H1 (cell line): Measurements from ENCODE around the gene HDHD3. TPM values are rescaled to one million over a fixed set of nuclear protein-coding genes. Genes with fewer than 3 reads are reported as not detected.
"Not testable (repeated sequence)": the region's sequence is repeated elsewhere in the genome, so short reads cannot be mapped to it uniquely, and the experiment has no call there.

Experiments
- CTCF ChIA-PET: fragments of 300-600 bp; sonication (Branson Sonifier 250); formaldehyde crosslinking; loops from one replicate; lab custom pipeline; 2021; ENCODE audit not compliant: partially characterized antibody; lab: Charles Lee
- POLR2A ChIA-PET: fragments of 300-600 bp; sonication (Branson Sonifier 250); formaldehyde crosslinking; loops from one replicate; lab custom pipeline; 2021; ENCODE audit warnings: inconsistent platforms; ENCODE audit not compliant: partially characterized antibody; lab: Charles Lee
- DNase-seq, 2 experiments: peaks; one replicate each; pipeline versions ENCODE4 v3.0.0 to v3.0.0-alpha.2; 2010 to 2022; ENCODE audit warnings: low spot score in 2 of 2, low read depth in 1 of 2, mixed read lengths in 1 of 2
- FAIRE-seq: peaks from 2 replicates; lab custom pipeline; 2011; peaks lifted over from hg19 to GRCh38; lab: Jason Lieb, UNC
- H2AFZ ChIP-seq: 2 replicates; pipeline ENCODE4 v1.8.1; 2012; ENCODE audit warnings: low read length, inconsistent platforms
- H2AK5ac ChIP-seq: 2 replicates; pipeline ENCODE4 v1.6.1; 2013; ENCODE audit warnings: low read depth, low read length
- H2BK120ac ChIP-seq: replicated peaks from 2 replicates; pipeline ENCODE3; 2013; ENCODE audit warnings: low read depth, low read length, inconsistent platforms
- H2BK12ac ChIP-seq: 2 replicates; pipeline ENCODE4 v1.6.1; 2013; ENCODE audit warnings: low read depth, low read length
- H2BK15ac ChIP-seq: 2 replicates; pipeline ENCODE4 v1.6.1; 2013; ENCODE audit warnings: low read length
- H2BK20ac ChIP-seq: 2 replicates; pipeline ENCODE4 v1.6.1; 2013; ENCODE audit warnings: low read length
- H2BK5ac ChIP-seq: 2 replicates; pipeline ENCODE4 v1.6.1; 2013; ENCODE audit warnings: low read depth, low read length
- H3K14ac ChIP-seq: 2 replicates; pipeline ENCODE4 v1.6.1; 2013; ENCODE audit warnings: inconsistent platforms; ENCODE audit not compliant: insufficient read length
- H3K18ac ChIP-seq: 2 replicates; pipeline ENCODE4 v1.6.1; 2013; ENCODE audit warnings: low read length; ENCODE audit errors: extremely low read depth
- H3K23ac ChIP-seq: 2 replicates; pipeline ENCODE4 v1.6.1; 2013; ENCODE audit warnings: inconsistent platforms; ENCODE audit not compliant: insufficient read length
- H3K23me2 ChIP-seq: 2 replicates; pipeline ENCODE4 v1.6.1; 2013; ENCODE audit warnings: low read depth, low read length
- H3K27ac ChIP-seq: 2 replicates; pipeline ENCODE4 v1.6.1; 2011; ENCODE audit warnings: low read depth, low read length, inconsistent platforms
- H3K27me3 ChIP-seq, 4 experiments: replicated peaks in 1 of 4; 1 replicate in 1 of 4; 2 replicates in 3 of 4; pipeline versions ENCODE4 v1.6.1 to v1.8.1; 2011 to 2013; ENCODE audit warnings: low read length in 3 of 4, mild to moderate bottlenecking in 3 of 4, inconsistent platforms in 2 of 4, mixed read lengths in 2 of 4, moderate library complexity in 1 of 4; ENCODE audit not compliant: control insufficient read depth in 3 of 4, insufficient read depth in 3 of 4; ENCODE audit errors: extremely low read depth in 1 of 4
- H3K36me3 ChIP-seq, 4 experiments: 2 replicates each; pipeline versions ENCODE4 v1.6.1 to v1.8.1; 2011 to 2013; ENCODE audit warnings: mild to moderate bottlenecking in 4 of 4, low read length in 3 of 4, moderate library complexity in 2 of 4, control low read depth in 1 of 4, inconsistent platforms in 1 of 4; ENCODE audit not compliant: insufficient read depth in 4 of 4, control insufficient read depth in 2 of 4
- H3K4ac ChIP-seq: replicated peaks from 2 replicates; pipeline ENCODE3; 2013; ENCODE audit warnings: low read length, low read depth, mixed read lengths, inconsistent platforms; ENCODE audit not compliant: insufficient read length
- H3K4me1 ChIP-seq, 4 experiments: replicated peaks in 1 of 4; 1 replicate in 1 of 4; 2 replicates in 3 of 4; pipeline versions ENCODE4 v1.6.1 to v1.8.1; 2011 to 2013; ENCODE audit warnings: low read length in 3 of 4, inconsistent platforms in 2 of 4, mixed read lengths in 1 of 4; ENCODE audit not compliant: insufficient read depth in 4 of 4, control insufficient read depth in 3 of 4
- H3K4me2 ChIP-seq, 2 experiments: 2 replicates each; pipeline versions ENCODE4 v1.6.1 to v1.8.1; 2011 to 2013; ENCODE audit warnings: low read depth in 2 of 2, low read length in 2 of 2, control low read depth in 1 of 2, inconsistent platforms in 1 of 2, mild to moderate bottlenecking in 1 of 2; ENCODE audit not compliant: insufficient read depth in 1 of 2
- H3K4me3 ChIP-seq, 4 experiments: fragments of 200-600, 300-600 bp in 1 of 4; sonication (generic), shearing (Covaris generic), sonication (Bioruptor Twin) in 1 of 4; 2 replicates each; pipeline versions ENCODE4 v1.5.1 to v1.8.1; 2011 to 2016; ENCODE audit warnings: low read length in 4 of 4, low read depth in 3 of 4, control low read depth in 2 of 4, inconsistent platforms in 2 of 4, mild to moderate bottlenecking in 2 of 4, mixed read lengths in 1 of 4, moderate library complexity in 1 of 4; ENCODE audit not compliant: insufficient read depth in 2 of 4; ENCODE audit errors: extremely low read depth in 1 of 4
- H3K56ac ChIP-seq: replicated peaks from 2 replicates; pipeline ENCODE3; 2013; ENCODE audit warnings: low read depth, mild to moderate bottlenecking, mixed read lengths, low read length, inconsistent platforms; ENCODE audit not compliant: insufficient read length
- H3K79me1 ChIP-seq: 2 replicates; pipeline ENCODE4 v1.6.1; 2013; ENCODE audit warnings: low read depth, low read length, control low read depth
- H3K79me2 ChIP-seq, 2 experiments: 2 replicates each; pipeline versions ENCODE4 v1.6.1 to v1.8.1; 2012 to 2013; ENCODE audit warnings: low read length in 2 of 2, mild to moderate bottlenecking in 2 of 2, inconsistent platforms in 1 of 2; ENCODE audit not compliant: insufficient read depth in 2 of 2, control insufficient read depth in 1 of 2
- H3K9ac ChIP-seq, 4 experiments: replicated peaks in 1 of 4; 1 replicate in 1 of 4; 2 replicates in 3 of 4; pipeline versions ENCODE4 v1.6.1 to v1.8.1; 2011 to 2013; ENCODE audit warnings: low read depth in 3 of 4, low read length in 3 of 4, control low read depth in 2 of 4, mild to moderate bottlenecking in 2 of 4, moderate library complexity in 2 of 4, inconsistent platforms in 1 of 4; ENCODE audit errors: extremely low read depth in 1 of 4
- H3K9me3 ChIP-seq, 2 experiments: 2 replicates each; pipeline versions ENCODE4 v1.6.1 to v1.8.1; 2012 to 2013; ENCODE audit warnings: mild to moderate bottlenecking in 2 of 2, moderate library complexity in 2 of 2, control low read depth in 1 of 2, inconsistent platforms in 1 of 2, low read depth in 1 of 2, low read length in 1 of 2, mixed read lengths in 1 of 2; ENCODE audit not compliant: insufficient read depth in 2 of 2
- H4K20me1 ChIP-seq, 2 experiments: replicated peaks in 1 of 2; 2 replicates each; pipeline versions ENCODE3 to v1.8.1; 2011 to 2013; ENCODE audit warnings: inconsistent platforms in 2 of 2, low read length in 2 of 2, mild to moderate bottlenecking in 1 of 2; ENCODE audit not compliant: insufficient read depth in 2 of 2, control insufficient read depth in 1 of 2
- H4K5ac ChIP-seq: 2 replicates; pipeline ENCODE4 v1.6.1; 2013; ENCODE audit warnings: low read length, low read depth, mixed read lengths, inconsistent platforms; ENCODE audit not compliant: insufficient read length
- H4K8ac ChIP-seq: 2 replicates; pipeline ENCODE4 v1.8.0; 2013; ENCODE audit warnings: mild to moderate bottlenecking, moderate library complexity, low read length, inconsistent platforms; ENCODE audit not compliant: insufficient read depth; ENCODE audit errors: extremely low read depth
- H4K91ac ChIP-seq: replicated peaks from 2 replicates; pipeline ENCODE3; 2013; ENCODE audit warnings: low read length, mixed read lengths, inconsistent platforms; ENCODE audit not compliant: insufficient read length
- WGBS, 2 experiments: shearing (Covaris generic) in 1 of 2; methylation state at CpG; one replicate each; pipeline versions ENCODE4 v1.1.6 to v1.1.7; 2013 to 2015; ENCODE audit warnings: low lambda C conversion rate in 2 of 2, mixed read lengths in 2 of 2, inconsistent platforms in 1 of 2, low coverage in 1 of 2, missing lambda C conversion rate in 1 of 2; ENCODE audit not compliant: insufficient replicate concordance in 2 of 2, insufficient coverage in 1 of 2, insufficient read length in 1 of 2; ENCODE audit errors: extremely low coverage in 1 of 2, missing lambda C conversion rate in 1 of 2; 5-methylcytosine and 5-hydroxymethylcytosine counted together
- polyA plus RNA-seq, 7 experiments: library from polyadenylated mRNA; depleted of rRNA in 3 of 7; stranded (reverse) in 5 of 7; unstranded in 2 of 7; fragments of >200 nt in 5 of 7; fragments of 200-250 nt in 2 of 7; gene quantifications; 1 replicate in 5 of 7; 2 replicates in 1 of 7; 4 replicates in 1 of 7; pipeline versions ENCODE4 v1.2.1 to v1.2.3, GENCODE V29; 2011 to 2013; ENCODE audit warnings: missing spikeins in 2 of 7, mixed read lengths in 2 of 7
- total RNA-seq: library from RNA; stranded (reverse); fragmentation: NEBNext Ultra II Directional; extraction: Animal tissue kit (Norgen Biotek cat#: 25700); gene quantifications from 2 replicates; pipeline ENCODE4 v1.2.1, GENCODE V29; 2021

Gene HDHD3
- total and polyA plus RNA-seq, 2 of the 8 experiments (the other 6 are each of a cell fraction or from before 2014, with no cell fraction given): 12.1 to 25.3 TPM

DNA sequence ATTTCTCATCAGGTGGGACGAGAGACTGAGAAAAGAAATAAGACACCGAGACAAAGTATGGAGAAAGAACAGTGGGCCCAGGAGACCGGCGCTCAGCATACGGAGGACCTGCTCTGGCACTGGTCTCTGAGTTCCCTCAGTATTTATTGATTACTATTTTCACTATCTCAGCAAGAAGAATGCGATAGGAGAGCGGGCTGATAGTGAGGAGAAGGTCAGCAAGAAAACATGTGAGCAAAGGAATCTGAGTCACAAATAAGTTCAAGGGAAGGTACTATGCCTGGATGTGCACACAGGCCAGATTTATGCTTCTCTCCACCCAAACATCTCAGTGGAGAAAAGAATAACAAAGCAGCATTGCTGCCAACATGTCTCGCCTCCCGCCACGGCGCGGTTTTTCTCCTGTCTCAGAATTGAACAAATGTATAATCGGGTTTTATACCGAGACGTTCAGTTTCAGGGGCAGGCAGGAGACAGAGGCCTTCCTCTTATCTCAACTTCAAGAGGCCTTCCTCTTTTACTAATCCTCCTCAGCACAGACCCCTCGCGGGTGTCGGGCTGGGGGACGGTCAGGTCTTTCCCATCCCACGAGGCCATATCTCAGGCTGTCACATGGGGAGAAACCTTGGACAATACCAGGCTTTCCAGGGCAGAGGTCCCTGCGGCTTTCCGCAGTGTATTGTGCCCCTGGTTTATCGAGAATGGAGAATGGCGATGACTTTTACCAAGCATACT lies 2.5 kb upstream of the HDHD3 start:
- H2BK12ac ChIP-seq, H3K4me2 ChIP-seq, H2BK5ac ChIP-seq, H3K4me3 ChIP-seq, H3K18ac ChIP-seq, H4K5ac ChIP-seq, H3K14ac ChIP-seq, H4K20me1 ChIP-seq, H3K56ac ChIP-seq, CTCF ChIA-PET, H4K8ac ChIP-seq, H3K9me3 ChIP-seq, H3K4me1 ChIP-seq, H3K27me3 ChIP-seq, H3K36me3 ChIP-seq, H2BK20ac ChIP-seq, H3K23me2 ChIP-seq, H3K4ac ChIP-seq, H3K9ac ChIP-seq, H4K91ac ChIP-seq, H2BK120ac ChIP-seq, H2AK5ac ChIP-seq, H3K23ac ChIP-seq, H3K27ac ChIP-seq, H2AFZ ChIP-seq, H3K79me1 ChIP-seq, H2BK15ac ChIP-seq, FAIRE-seq, DNase-seq, H3K79me2 ChIP-seq: not testable (repeated sequence)
- POLR2A ChIA-PET: interaction anchor here (1.2 kb wide), 1 partner anchor 18 kb away, joined by 3 read pairs; no protein-coding TSS in a partner anchor
- 84% methylated on average over 21 of the region's 24 CpGs; no CpG with 5 or more reads in 1 of the 2 experiments for WGBS, 2 experiments
